Measurements from ENCODE around the gene TSPAN9. TPM values are rescaled to one million over a fixed set of nuclear protein-coding genes. Genes with fewer than 3 reads are reported as not detected.
A peak's percentile ranks its signal among the peaks of the same experiment; 100 is the strongest.

TSPAN9 gene
- total RNA-seq, 1 donor from 2014 or later, result 40.9 TPM

- Histone ChIP-seq H3K4me1 (ENCODE audit: insufficient read depth, low read length) (peaks cover 3% of the 10 kb centered on the region), H3K9ac (ENCODE audit: low read length) (no peak overlapping the region), H3K27me3 (ENCODE audit: insufficient read depth, low read length) (no peaks in the 10 kb centered on the region), H3K79me2 (ENCODE audit: insufficient read depth, low read length) (no peaks in the 10 kb centered on the region), H3K27ac (ENCODE audit: low read depth, low read length) (no peak overlapping the region), H3K9me3 (ENCODE audit: insufficient read depth, low read depth, low read length) (no peaks in the 10 kb centered on the region), H2AFZ (ENCODE audit: low read depth, low read length) (no peak overlapping the region), H3K4me3 (ENCODE audit: insufficient read depth, low read depth, low read length) (no peak overlapping the region), H4K20me1 (ENCODE audit: insufficient read depth, low read length) (peaks cover 23% of the 10 kb centered on the region), H3K36me3 (ENCODE audit: insufficient read depth, low read length) (no peaks in the 10 kb centered on the region), H3K4me2 (ENCODE audit: low read length) (no peak overlapping the region)
- H3K4me3 Mint-ChIP-seq (ENCODE audit: unreplicated experiment), result no peak overlapping the region
- H3K36me3 Mint-ChIP-seq (ENCODE audit: low read depth, unreplicated experiment), result peaks cover 4% of the 10 kb centered on the region
- H3K27ac Mint-ChIP-seq (ENCODE audit: unreplicated experiment), result no peak overlapping the region
- peaks cover 5% of the 10 kb centered on the region for H3K4me1 Mint-ChIP-seq (ENCODE audit: low read depth, unreplicated experiment)
- no peaks in the 10 kb centered on the region for H3K27me3 Mint-ChIP-seq (ENCODE audit: low read depth, unreplicated experiment)
- H3K9me3 Mint-ChIP-seq (ENCODE audit: unreplicated experiment), result no peaks in the 10 kb centered on the region
- no peak for DNase-seq (ENCODE audit: low read depth)
- TF ChIP-seq EZH2 (IDR thresholded peaks at IDR 0.05; ENCODE audit: insufficient read depth, low read length) (no peak), CTCF (IDR thresholded peaks at IDR 0.05; ENCODE audit: insufficient read depth, low read depth, low read length) (no peak)
- FAIRE-seq, result no peak
These were observed 39.0 kb upstream of the TSPAN9 start for GRCh38 chr12:3038166-3038565.

GRCh38 chr12:3038926-3039510, 38.2 kb upstream of the TSPAN9 start:
- no peaks in the 10 kb centered on the region for H3K27me3 ChIP-seq (ENCODE audit: insufficient read depth, low read length)
- no peaks in the 10 kb centered on the region for H3K9me3 ChIP-seq (ENCODE audit: insufficient read depth, low read depth, low read length)
- no peak for DNase-seq (ENCODE audit: low read depth)
- Mint-ChIP-seq H3K9me3 (ENCODE audit: unreplicated experiment) (no peaks in the 10 kb centered on the region), H3K27me3 (ENCODE audit: low read depth, unreplicated experiment) (no peaks in the 10 kb centered on the region), H3K4me3 (ENCODE audit: unreplicated experiment) (no peak overlapping the region), H3K27ac (ENCODE audit: unreplicated experiment) (peak overlapping the region; percentile 23), H3K36me3 (ENCODE audit: low read depth, unreplicated experiment) (peaks cover 3% of the 10 kb centered on the region), H3K4me1 (ENCODE audit: low read depth, unreplicated experiment) (peaks cover 3% of the 10 kb centered on the region)
- H3K4me1 ChIP-seq (ENCODE audit: insufficient read depth, low read length), result peaks cover 3% of the 10 kb centered on the region
- no peak overlapping the region for H3K4me3 ChIP-seq (ENCODE audit: insufficient read depth, low read depth, low read length)
- FAIRE-seq, result no peak
- TF ChIP-seq EZH2 (IDR thresholded peaks at IDR 0.05; ENCODE audit: insufficient read depth, low read length) (no peak), CTCF (IDR thresholded peaks at IDR 0.05; ENCODE audit: insufficient read depth, low read depth, low read length) (no peak)
- H4K20me1 ChIP-seq (ENCODE audit: insufficient read depth, low read length), result peaks cover 18% of the 10 kb centered on the region
- no peak overlapping the region for H3K9ac ChIP-seq (ENCODE audit: low read length)
- H3K27ac ChIP-seq (ENCODE audit: low read depth, low read length), result no peak overlapping the region
- H3K79me2 ChIP-seq (ENCODE audit: insufficient read depth, low read length), result no peaks in the 10 kb centered on the region
- H2AFZ ChIP-seq (ENCODE audit: low read depth, low read length), result no peak overlapping the region
- H3K4me2 ChIP-seq (ENCODE audit: low read length), result no peak overlapping the region
- H3K36me3 ChIP-seq (ENCODE audit: insufficient read depth, low read length), result no peaks in the 10 kb centered on the region

GRCh38 chr12:3040026-3040656, 37.0 kb upstream of the TSPAN9 start:
- no peaks in the 10 kb centered on the region for H3K9me3 Mint-ChIP-seq (ENCODE audit: unreplicated experiment)
- H3K27me3 Mint-ChIP-seq (ENCODE audit: low read depth, unreplicated experiment), result no peaks in the 10 kb centered on the region
- no peaks in the 10 kb centered on the region for H3K9me3 ChIP-seq (ENCODE audit: insufficient read depth, low read depth, low read length)
- peaks cover 3% of the 10 kb centered on the region for H3K36me3 Mint-ChIP-seq (ENCODE audit: low read depth, unreplicated experiment)
- no peak overlapping the region for H3K27ac ChIP-seq (ENCODE audit: low read depth, low read length)
- H3K9ac ChIP-seq (ENCODE audit: low read length), result no peak overlapping the region
- H3K79me2 ChIP-seq (ENCODE audit: insufficient read depth, low read length), result no peaks in the 10 kb centered on the region
- H3K4me3 Mint-ChIP-seq (ENCODE audit: unreplicated experiment), result no peak overlapping the region
- no peak overlapping the region for H3K4me3 ChIP-seq (ENCODE audit: insufficient read depth, low read depth, low read length)
- no peak for DNase-seq (ENCODE audit: low read depth)
- H3K36me3 ChIP-seq (ENCODE audit: insufficient read depth, low read length), result no peaks in the 10 kb centered on the region
- peaks cover 17% of the 10 kb centered on the region for H4K20me1 ChIP-seq (ENCODE audit: insufficient read depth, low read length)
- H3K4me1 Mint-ChIP-seq (ENCODE audit: low read depth, unreplicated experiment), result no peaks in the 10 kb centered on the region
- H2AFZ ChIP-seq (ENCODE audit: low read depth, low read length), result no peak overlapping the region
- H3K27me3 ChIP-seq (ENCODE audit: insufficient read depth, low read length), result no peaks in the 10 kb centered on the region
- TF ChIP-seq CTCF (IDR thresholded peaks at IDR 0.05; ENCODE audit: insufficient read depth, low read depth, low read length) (no peak), EZH2 (IDR thresholded peaks at IDR 0.05; ENCODE audit: insufficient read depth, low read length) (no peak)
- no peak overlapping the region for H3K27ac Mint-ChIP-seq (ENCODE audit: unreplicated experiment)
- H3K4me1 ChIP-seq (ENCODE audit: insufficient read depth, low read length), result peaks cover 3% of the 10 kb centered on the region
- H3K4me2 ChIP-seq (ENCODE audit: low read length), result no peak overlapping the region
- no peak for FAIRE-seq
